GM18870 (cell line): ENCODE measurements around the gene CTNNA2.

ENCODE experiments used
- ATAC-seq: cut with Tn5 transposase; IDR thresholded peaks from one replicate; pipeline ENCODE4 v1.9.1; 2021; ENCODE audit warnings: moderate library complexity; ENCODE audit not compliant: unreplicated experiment

CTNNA2 gene

GRCh38 chr2:79916285-79916684 lies 403.4 kb downstream of the CTNNA2 start:
- ATAC-seq: no peak

GRCh38 chr2:79920512-79921076 lies 407.7 kb downstream of the CTNNA2 start:
- ATAC-seq: no peak

DNA sequence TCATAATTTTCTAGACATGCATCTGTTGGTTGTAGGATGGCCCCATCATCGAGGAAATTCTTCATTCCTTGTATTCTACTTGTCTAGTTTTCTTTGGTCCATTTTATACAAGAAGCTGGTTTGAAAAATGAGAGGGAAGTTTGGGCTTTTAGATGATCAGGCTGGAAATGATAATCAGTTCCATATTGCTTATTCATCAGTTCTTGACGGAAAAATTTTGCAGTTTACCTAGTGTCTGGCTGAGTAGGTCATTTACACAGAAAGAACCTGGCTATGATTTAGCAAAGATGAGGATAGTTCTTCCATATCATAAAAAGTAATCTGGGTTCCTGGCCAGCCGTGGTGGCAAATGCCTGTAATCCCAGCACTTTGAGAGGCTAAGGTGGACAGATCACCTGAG lies 416.8 kb downstream of the CTNNA2 start:
- ATAC-seq: no peak

GRCh38 chr2:79935046-79935732 lies 422.3 kb downstream of the CTNNA2 start:
- no peak for ATAC-seq

- peak; percentile 50 for ATAC-seq
Measured at GRCh38 chr2:79935771-79936657, 423.2 kb downstream of the CTNNA2 start.

GRCh38 chr2:79936715-79937114 lies 423.9 kb downstream of the CTNNA2 start:
- ATAC-seq: peak; percentile 32

- ATAC-seq: no peak
Measured at GRCh38 chr2:79938648-79939047, 425.8 kb downstream of the CTNNA2 start.

DNA sequence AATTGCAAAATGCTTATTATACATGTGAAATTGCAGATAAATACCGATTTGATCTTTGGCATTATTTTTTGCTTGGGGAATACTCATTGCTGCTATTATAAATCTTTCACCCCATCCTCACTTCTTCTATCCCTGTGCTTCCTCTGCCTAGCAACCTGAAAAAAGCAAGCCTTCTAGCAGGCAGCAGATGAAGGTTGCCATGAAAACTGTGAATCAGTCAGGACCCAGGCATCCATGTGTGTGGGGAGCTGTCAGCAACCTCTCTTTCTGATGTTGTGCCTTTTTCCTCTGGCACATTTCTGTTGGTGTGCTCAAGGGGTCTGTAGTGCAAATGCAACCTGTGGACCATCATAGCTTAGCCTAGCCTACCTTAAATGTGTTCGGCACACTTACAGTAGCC lies 427.5 kb downstream of the CTNNA2 start:
- no peak for ATAC-seq

DNA sequence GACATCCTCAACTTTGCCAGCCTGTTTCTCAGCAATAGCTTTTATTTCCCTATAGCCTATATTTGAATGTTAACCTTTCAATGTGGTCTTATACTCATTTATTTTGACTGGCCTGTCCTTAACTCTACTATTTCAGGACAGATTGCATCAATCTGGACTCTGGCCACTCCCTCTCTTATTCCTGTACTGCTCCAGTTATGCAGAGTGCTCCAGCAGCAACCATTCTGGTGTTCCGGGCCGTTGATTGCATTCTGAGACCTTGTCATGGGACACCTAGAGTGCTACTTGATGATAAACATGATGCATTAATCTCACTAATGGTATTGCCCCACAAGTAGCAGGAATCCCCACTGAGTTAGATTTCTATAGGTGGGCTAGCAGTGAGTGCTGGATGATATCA lies 428.3 kb downstream of the CTNNA2 start:
- ATAC-seq: no peak

DNA sequence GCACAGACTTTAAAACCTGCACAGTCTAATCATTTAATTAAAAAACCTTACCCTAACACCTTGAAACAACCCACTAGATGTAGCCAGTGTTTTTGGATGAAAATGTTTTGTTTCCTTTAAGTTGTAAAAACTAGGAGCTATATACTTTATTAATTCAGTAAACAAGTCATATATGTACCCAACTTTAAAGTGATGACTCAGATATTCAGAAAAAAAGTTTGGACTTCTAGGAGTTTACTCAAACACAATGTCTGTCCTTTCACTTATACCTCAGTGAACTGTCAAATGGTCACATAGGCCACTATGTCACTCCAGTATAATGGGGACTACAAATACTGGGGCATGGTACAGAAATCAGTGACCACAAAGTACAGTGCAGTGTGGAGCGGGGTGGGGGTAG lies 431.4 kb downstream of the CTNNA2 start:
- ATAC-seq: no peak

DNA sequence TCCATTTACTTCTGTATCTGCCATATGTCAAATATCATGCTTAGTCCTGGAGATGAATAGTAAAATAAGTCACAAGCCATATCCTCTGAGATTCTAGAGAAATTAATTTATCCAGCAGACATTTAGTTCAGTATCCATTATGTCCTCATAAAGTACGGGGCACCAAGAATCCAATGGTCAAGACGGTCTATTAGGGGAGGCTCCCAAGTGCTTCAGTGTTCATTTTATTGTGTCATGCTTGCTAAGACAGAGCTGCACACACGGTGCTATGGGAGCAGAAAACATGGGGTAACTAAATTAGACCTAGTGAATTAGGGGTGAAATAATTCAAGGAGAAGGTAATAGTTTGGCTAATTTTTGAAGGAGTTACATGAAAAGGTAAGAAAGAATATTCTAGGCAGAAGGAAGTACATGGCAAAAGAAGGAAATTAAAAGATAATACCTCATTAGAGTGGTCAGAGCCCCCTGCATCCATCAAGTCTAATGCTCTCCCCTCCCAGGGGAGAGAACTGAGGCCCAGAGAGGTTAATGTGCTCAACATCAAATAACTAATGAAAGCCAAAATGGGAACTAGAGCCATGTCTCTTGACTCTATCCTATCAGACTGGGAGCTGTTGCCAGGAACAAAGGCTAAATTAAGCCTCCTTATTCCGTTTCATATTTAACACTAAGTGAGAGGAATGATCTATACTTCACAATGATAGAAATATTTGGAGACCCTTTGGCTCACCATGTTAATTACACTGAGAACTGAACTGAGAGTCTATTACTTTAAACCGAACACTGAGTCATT lies 433.0 kb downstream of the CTNNA2 start:
- ATAC-seq: no peak

GRCh38 chr2:79947751-79948150 lies 434.9 kb downstream of the CTNNA2 start:
- no peak for ATAC-seq

DNA sequence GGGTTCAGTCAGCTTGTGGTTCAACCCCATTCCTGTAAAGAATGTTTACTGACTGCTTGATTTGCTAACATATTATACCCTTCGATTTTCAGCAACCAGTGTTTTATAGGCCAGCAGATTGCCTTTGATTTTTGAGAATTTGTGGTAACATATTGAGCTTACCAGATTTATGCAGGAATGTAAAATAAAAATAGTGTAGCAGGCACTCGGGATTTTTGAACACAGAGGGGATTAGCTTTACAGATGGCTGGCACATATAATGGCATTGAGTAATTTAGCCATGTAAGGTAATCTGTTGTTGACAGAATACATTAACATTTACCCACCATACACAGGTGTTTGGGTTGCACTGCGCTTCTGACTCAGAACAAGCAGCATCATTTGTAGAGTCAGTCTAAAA lies 437.7 kb downstream of the CTNNA2 start:
- ATAC-seq: no peak

GRCh38 chr2:79952616-79953015 lies 439.8 kb downstream of the CTNNA2 start:
- no peak for ATAC-seq

GRCh38 chr2:79960035-79960434 lies 447.2 kb downstream of the CTNNA2 start:
- no peak for ATAC-seq

DNA sequence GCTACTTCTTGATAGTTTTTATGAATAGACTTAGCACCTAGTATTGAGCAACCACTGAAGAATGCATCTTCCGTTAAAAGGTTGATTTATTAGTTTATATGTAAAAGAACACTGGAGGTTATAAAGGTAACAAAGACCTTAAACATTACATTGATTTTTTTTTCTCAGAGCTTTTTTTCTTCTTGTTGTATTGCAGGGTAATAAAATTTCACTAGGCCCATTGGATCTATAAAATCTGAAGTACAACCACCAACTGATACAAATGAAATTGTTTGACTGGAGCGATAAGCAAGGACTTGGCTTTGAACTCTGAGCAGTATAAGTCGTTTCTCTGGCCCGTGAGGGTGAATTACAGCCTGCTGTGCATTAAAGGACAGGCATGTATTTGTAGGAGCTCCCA lies 447.7 kb downstream of the CTNNA2 start:
- no peak for ATAC-seq

DNA sequence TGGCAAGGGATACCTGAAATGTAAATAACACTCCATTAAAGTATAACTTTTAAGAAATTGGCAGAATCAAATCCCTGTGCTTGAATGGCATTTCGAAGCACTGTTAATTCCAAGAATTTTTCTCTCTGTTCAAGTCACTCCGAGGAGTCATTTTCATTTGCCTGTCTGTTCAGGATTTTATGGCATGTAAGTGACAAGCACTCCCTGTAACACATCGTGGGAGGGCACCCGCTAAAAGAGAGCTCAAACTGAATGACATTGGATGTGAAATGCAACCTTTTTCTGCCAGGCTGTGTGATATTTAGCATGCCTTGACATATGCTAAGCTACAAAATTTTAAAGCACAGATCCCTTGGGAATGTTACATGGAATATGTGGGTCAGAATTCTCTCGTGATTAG lies 452.1 kb downstream of the CTNNA2 start:
- ATAC-seq: no peak

DNA sequence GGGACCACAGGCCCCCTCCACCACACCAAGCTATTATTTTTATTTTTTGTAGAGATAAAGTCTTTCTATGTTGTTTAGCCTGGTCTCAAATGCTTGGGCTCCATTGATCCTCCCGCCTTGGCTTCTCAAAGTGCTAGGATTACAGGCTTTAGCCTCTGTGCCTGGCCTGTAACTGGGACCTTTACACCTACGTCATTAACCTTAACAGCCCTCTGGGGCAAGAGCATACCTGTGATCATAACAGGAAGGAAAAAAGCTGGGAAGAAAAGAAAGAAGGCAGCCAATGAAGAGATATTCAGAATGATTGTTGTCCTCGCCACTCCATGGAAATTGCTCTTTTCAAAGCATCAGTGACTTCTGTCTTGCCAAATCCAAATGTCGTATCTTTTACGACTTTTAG lies 453.5 kb downstream of the CTNNA2 start:
- no peak for ATAC-seq

DNA sequence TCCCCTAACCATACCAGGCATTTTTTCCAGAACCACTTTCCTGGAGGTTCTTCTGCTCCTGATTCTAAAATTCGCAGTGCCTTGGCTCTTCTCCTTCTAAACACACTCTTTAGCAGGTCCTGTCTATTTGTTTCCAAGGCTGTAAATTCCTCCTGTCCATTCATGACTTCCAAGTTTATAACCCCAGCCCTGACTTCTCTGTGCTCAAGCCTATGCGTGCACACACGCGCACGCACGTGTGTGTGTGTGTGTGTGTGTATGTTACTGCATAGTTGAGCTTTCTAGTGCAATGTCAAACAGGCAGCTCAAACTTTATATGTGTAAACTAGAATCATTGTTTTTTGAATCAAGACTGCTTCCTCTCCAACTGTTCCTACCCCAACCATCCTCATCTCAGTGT lies 454.0 kb downstream of the CTNNA2 start:
- ATAC-seq: no peak

DNA sequence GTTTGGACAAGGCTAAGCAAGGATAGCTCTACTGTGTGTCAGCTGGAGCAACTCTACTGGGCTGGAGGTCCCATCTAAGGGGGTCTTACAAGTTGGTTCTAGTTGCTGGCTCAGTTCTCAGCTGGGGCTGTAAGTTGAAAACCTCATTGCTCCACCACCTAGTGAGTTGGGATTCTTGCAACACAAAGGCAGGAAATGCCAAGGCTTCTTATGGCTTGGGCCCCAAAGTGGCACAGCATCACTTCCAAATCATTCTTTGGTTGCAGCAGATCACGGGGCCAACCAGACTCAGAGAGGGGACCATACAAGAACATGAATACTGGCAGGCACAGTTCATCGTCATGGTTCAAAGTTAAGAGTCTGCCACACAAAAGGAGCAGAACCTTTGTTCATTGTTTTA lies 459.0 kb downstream of the CTNNA2 start:
- ATAC-seq: no peak

DNA sequence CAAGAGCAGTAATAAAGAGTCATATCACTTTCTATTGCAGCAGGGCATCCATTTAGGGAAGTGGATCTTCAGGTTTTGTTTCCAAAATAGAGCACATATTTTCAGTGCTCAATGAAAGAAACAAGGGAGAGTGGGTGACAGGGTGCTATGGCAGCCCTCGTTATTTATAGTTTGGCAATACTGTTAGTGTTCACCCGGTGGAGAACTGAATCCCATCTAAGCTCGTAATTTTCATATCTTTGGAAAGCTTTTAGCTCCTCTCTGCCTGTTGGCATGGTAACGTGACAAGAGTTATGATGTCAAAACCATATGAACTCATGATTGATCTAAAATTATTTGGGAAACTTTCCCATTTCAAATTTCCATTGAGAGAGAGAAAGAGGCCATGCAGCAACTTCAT lies 459.8 kb downstream of the CTNNA2 start:
- no peak for ATAC-seq
